Natural killer cell treated with Interleukin-12 subunit alpha and Interleukin-12 subunit beta and Interleukin-15 and Interleukin-18, amount 100 ng/mL, for 72 hours (primary cell): ENCODE measurements around the gene DHDH. TPM values are rescaled to one million over a fixed set of nuclear protein-coding genes. Genes with fewer than 3 reads are reported as not detected.
"Not testable (repeated sequence)": the region's sequence is repeated elsewhere in the genome, so short reads cannot be mapped to it uniquely, and the experiment has no call there.

ENCODE experiments used
- ATAC-seq, 2 donors: fragments of 150-1000 bp; cut with Tn5 transposase in 1 of 2; sonication (Bioruptor Pico), chemical (Tn5 transposase) in 1 of 2; 2 replicates each; pipeline ENCODE4 v1.10.0; 2021
- DNase-seq: peaks from one replicate; pipeline ENCODE4 v3.0.0; 2022; ENCODE audit warnings: low spot score
- H3K27ac Mint-ChIP-seq, 2 donors: 1 replicate in 1 of 2; 2 replicates in 1 of 2; pipeline ENCODE4 v1.8.0; 2022; ENCODE audit warnings: mixed read lengths in 2 of 2, mild to moderate bottlenecking in 1 of 2, moderate library complexity in 1 of 2
- H3K27me3 Mint-ChIP-seq, 2 donors: 1 replicate in 1 of 2; 2 replicates in 1 of 2; pipeline ENCODE4 v1.8.0; 2022; ENCODE audit warnings: mixed read lengths in 2 of 2
- H3K36me3 Mint-ChIP-seq: one replicate; pipeline ENCODE4 v1.8.0; 2022; ENCODE audit warnings: mixed read lengths
- H3K4me1 Mint-ChIP-seq, 2 donors: 1 replicate in 1 of 2; 2 replicates in 1 of 2; pipeline ENCODE4 v1.8.0; 2022; ENCODE audit warnings: low read depth in 2 of 2, mixed read lengths in 2 of 2, mild to moderate bottlenecking in 1 of 2
- H3K4me3 Mint-ChIP-seq: one replicate; pipeline ENCODE4 v1.8.0; 2022; ENCODE audit warnings: mixed read lengths
- H3K9me3 Mint-ChIP-seq: 2 replicates; pipeline ENCODE4 v1.8.0; 2022; ENCODE audit warnings: mixed read lengths
- total RNA-seq, 2 donors: library from RNA; stranded (reverse); gene quantifications; one replicate each; pipeline ENCODE4 v1.2.3, GENCODE V29; 2022

Gene DHDH
- total RNA-seq, 2 donors from 2014 or later, result 0.43 TPM; not detected in 1

DNA sequence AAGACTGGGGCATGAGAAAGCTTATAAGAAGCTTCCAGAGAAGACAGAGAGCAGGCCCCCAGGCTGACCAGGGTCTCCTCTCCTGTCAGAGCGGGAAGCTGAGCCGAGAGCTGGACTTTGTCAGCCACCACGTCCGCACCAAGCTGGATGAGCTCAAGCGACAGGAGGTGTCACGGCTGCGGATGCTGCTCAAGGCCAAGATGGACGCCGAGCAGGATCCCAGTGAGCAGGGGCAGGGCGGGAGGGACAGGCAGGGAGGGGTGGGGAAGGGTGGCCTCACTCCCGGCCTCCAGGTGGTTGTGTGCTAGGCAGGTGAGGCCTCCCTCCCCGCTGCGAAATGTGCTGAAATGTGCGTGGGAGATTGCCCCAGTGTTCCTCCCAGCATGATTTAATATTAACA, 27.8 kb upstream of the DHDH start:
- Mint-ChIP-seq H3K4me1 (peaks cover 19% of the 10 kb centered on the region in 2 donors), H3K27ac (no peak overlapping the region), H3K4me3 (no peak overlapping the region), H3K9me3 (no peaks in the 10 kb centered on the region), H3K36me3 (no peaks in the 10 kb centered on the region), H3K27me3 (no peaks in the 10 kb centered on the region)
- ATAC-seq (no peak), DNase-seq (no peak)

GRCh38 chr19:48906324-48906723, 27.2 kb upstream of the DHDH start:
- Mint-ChIP-seq H3K4me1 (peaks cover 13 to 15% of the 10 kb centered on the region in 2 donors), H3K4me3 (no peak overlapping the region), H3K9me3 (no peaks in the 10 kb centered on the region), H3K27me3 (no peaks in the 10 kb centered on the region), H3K27ac (no peak overlapping the region), H3K36me3 (no peaks in the 10 kb centered on the region)
- DNase-seq, result no peak
- no peak for ATAC-seq

DNA sequence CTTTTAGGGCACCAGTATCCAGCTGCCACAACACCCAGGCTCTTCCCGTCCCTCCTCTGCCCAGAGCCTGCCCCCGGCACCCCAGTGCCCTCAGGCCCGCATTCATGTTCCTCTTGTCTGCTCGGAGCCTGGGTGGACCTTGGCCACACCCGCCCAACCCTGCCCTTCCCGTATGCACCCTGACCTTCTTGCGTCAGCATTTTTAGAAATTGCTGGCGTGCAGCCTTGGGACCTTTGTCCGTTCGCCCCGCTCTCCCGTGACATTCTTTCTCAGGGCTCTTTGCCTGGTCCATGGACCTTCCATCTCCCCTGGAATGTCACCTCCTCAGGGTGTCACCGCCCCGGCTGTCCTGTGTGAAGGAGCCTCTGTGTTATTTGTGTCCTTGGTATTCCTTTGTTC, 25.8 kb upstream of the DHDH start:
- peaks cover 1 to 6% of the 10 kb centered on the region in 2 donors for H3K4me1 Mint-ChIP-seq
- ATAC-seq (no peak), DNase-seq (no peak)
- H3K4me3 Mint-ChIP-seq, result no peak overlapping the region
- no peaks in the 10 kb centered on the region for H3K27me3 Mint-ChIP-seq
- no peaks in the 10 kb centered on the region for H3K9me3 Mint-ChIP-seq
- no peaks in the 10 kb centered on the region for H3K36me3 Mint-ChIP-seq
- H3K27ac Mint-ChIP-seq, result no peak overlapping the region

- not testable (repeated sequence) for H3K9me3 Mint-ChIP-seq, DNase-seq, ATAC-seq, H3K27ac Mint-ChIP-seq, H3K4me3 Mint-ChIP-seq, H3K36me3 Mint-ChIP-seq, H3K4me1 Mint-ChIP-seq, H3K27me3 Mint-ChIP-seq
Measured at GRCh38 chr19:48909424-48910077, 23.9 kb upstream of the DHDH start.

GRCh38 chr19:48910803-48911202, 22.7 kb upstream of the DHDH start:
- DNase-seq (no peak), ATAC-seq (no peak)
- H3K4me1 Mint-ChIP-seq, result peaks cover 0 to 4% of the 10 kb centered on the region in 2 donors
- no peaks in the 10 kb centered on the region for H3K9me3 Mint-ChIP-seq
- no peak overlapping the region for H3K4me3 Mint-ChIP-seq
- no peak overlapping the region for H3K27ac Mint-ChIP-seq
- no peaks in the 10 kb centered on the region for H3K27me3 Mint-ChIP-seq
- peaks cover 7% of the 10 kb centered on the region for H3K36me3 Mint-ChIP-seq

DNA sequence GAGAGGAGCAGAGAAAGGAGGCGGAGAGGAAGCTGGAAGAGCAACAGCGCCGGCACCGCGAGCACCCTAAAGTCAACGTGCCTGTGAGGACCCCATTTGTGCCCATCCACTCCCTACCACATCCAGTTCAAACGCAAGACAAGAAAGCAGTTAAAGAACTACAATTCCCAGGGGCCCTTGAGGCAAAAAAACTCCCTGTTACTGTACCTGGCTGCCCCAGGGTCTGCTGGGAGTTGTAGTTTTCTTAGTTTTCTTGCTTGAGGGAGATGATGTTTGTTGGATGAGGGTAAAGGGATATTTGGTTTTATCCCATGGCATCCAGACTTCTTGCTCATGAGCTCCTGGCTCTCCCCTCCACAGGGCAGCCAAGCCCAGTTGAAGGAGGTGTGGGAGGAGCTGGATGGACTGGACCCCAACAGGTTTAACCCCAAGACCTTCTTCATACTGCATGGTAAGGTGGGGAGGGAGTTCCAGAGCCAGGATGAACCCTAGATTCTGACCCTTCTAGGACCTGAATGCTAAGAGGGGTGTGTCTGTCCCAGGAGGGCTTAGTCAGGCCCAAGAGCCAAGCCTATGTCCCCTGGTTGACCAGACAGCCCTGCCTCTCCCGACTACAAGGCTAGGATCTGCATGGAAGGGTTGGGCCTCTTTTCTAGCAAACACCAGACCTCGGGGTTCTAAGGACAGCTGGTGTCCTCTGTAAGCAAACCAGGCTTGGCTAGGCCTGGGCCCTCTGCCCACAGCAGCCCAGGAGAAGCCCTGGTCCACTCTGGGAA, 20.2 kb upstream of the DHDH start:
- ATAC-seq, result peak; percentile 52 to 65
- Mint-ChIP-seq H3K9me3 (no peaks in the 10 kb centered on the region), H3K4me3 (no peak overlapping the region), H3K27ac (no peak overlapping the region), H3K27me3 (no peaks in the 10 kb centered on the region), H3K4me1 (peaks cover 0 to 7% of the 10 kb centered on the region in 2 donors), H3K36me3 (peaks cover 11% of the 10 kb centered on the region)
- DNase-seq, result no peak

- Mint-ChIP-seq H3K27me3 (no peaks in the 10 kb centered on the region), H3K4me1 (peaks cover 0 to 7% of the 10 kb centered on the region in 2 donors), H3K4me3 (no peak overlapping the region), H3K9me3 (no peaks in the 10 kb centered on the region), H3K27ac (peak overlapping the region in 1 of 2 donors; percentile 34), H3K36me3 (peaks cover 11% of the 10 kb centered on the region)
- ATAC-seq (no peak), DNase-seq (no peak)
Measured at GRCh38 chr19:48914181-48914580, 19.3 kb upstream of the DHDH start.

- DNase-seq, result no peak
- ATAC-seq, result no peak
- Mint-ChIP-seq H3K27me3 (no peaks in the 10 kb centered on the region), H3K4me3 (no peak overlapping the region), H3K4me1 (peaks cover 0 to 7% of the 10 kb centered on the region in 2 donors), H3K36me3 (peaks cover 11% of the 10 kb centered on the region), H3K27ac (no peak overlapping the region), H3K9me3 (no peaks in the 10 kb centered on the region)
Measured at GRCh38 chr19:48915757-48916156, 17.7 kb upstream of the DHDH start.

- peaks cover 0 to 5% of the 10 kb centered on the region in 2 donors for H3K4me1 Mint-ChIP-seq
- no peak overlapping the region for H3K27ac Mint-ChIP-seq
- DNase-seq (no peak), ATAC-seq (no peak)
- H3K9me3 Mint-ChIP-seq, result no peaks in the 10 kb centered on the region
- no peak overlapping the region for H3K4me3 Mint-ChIP-seq
- H3K27me3 Mint-ChIP-seq, result no peaks in the 10 kb centered on the region
- peaks cover 11% of the 10 kb centered on the region for H3K36me3 Mint-ChIP-seq
Measured at GRCh38 chr19:48918071-48918470, 15.4 kb upstream of the DHDH start.

- ATAC-seq, result peak; percentile 42 to 60
- Mint-ChIP-seq H3K27ac (no peak overlapping the region), H3K9me3 (no peaks in the 10 kb centered on the region), H3K4me1 (peaks cover 0 to 6% of the 10 kb centered on the region in 2 donors), H3K36me3 (peaks cover 11% of the 10 kb centered on the region), H3K4me3 (no peak overlapping the region), H3K27me3 (no peaks in the 10 kb centered on the region)
- DNase-seq, result no peak
Measured at GRCh38 chr19:48918801-48919247, 14.7 kb upstream of the DHDH start.

GRCh38 chr19:48919271-48919670, 14.2 kb upstream of the DHDH start:
- H3K36me3 Mint-ChIP-seq, H3K27ac Mint-ChIP-seq, H3K4me1 Mint-ChIP-seq: not testable (repeated sequence)

DNA sequence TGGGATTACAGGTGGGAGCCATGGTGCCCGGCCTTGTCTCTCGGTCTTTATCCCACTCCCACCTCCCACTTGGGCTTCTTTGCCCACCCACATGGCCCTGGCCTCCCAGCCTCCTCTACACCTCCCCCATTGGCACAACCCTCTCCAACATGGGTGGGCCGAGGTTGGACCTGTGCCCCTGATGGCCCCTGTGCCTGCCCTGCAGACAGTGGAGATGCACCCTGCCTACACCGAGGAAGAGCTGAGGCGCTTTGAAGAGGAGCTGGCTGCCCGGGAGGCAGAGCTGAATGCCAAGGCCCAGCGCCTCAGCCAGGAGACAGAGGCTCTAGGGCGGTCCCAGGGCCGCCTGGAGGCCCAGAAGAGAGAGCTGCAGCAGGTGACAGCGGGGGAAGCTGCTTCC, 12.6 kb upstream of the DHDH start:
- Mint-ChIP-seq H3K27me3 (no peaks in the 10 kb centered on the region), H3K4me3 (no peak overlapping the region), H3K27ac (no peak overlapping the region), H3K9me3 (no peaks in the 10 kb centered on the region), H3K36me3 (peaks cover 3% of the 10 kb centered on the region), H3K4me1 (peaks cover 0 to 4% of the 10 kb centered on the region in 2 donors)
- no peak for ATAC-seq
- DNase-seq, result no peak

More at GRCh38 chr19:48919271-48919670, 14.2 kb upstream of the DHDH start:
- H3K9me3 Mint-ChIP-seq, DNase-seq, H3K27me3 Mint-ChIP-seq, H3K4me3 Mint-ChIP-seq: not testable (repeated sequence)
- peak in 1 of 2 donors; percentile 21 for ATAC-seq

GRCh38 chr19:48921721-48922500, 11.6 kb upstream of the DHDH start:
- no peaks in the 10 kb centered on the region for H3K27me3 Mint-ChIP-seq
- no peak overlapping the region for H3K4me3 Mint-ChIP-seq
- ATAC-seq, result no peak
- no peaks in the 10 kb centered on the region for H3K36me3 Mint-ChIP-seq
- no peak overlapping the region for H3K27ac Mint-ChIP-seq
- H3K4me1 Mint-ChIP-seq, result peaks cover 0 to 2% of the 10 kb centered on the region in 2 donors
- no peak for DNase-seq
- no peaks in the 10 kb centered on the region for H3K9me3 Mint-ChIP-seq
